H9 (cell line): ENCODE results near the gene MAPKAP1. TPM values are rescaled to one million over a fixed set of nuclear protein-coding genes. Genes with fewer than 3 reads are reported as not detected.

Experiments
- DNase-seq: peaks from one replicate; pipeline ENCODE4 v3.0.0-alpha.2; 2017
- H2AFZ ChIP-seq: one replicate; pipeline ENCODE4 v1.6.1; 2013; ENCODE audit warnings: mild to moderate bottlenecking, low read length, control low read depth, moderate library complexity
- H2AK5ac ChIP-seq: 2 replicates; pipeline ENCODE4 v1.6.1; 2013; ENCODE audit warnings: low read length, control low read depth, mixed read lengths; ENCODE audit not compliant: insufficient read length
- H2BK120ac ChIP-seq: one replicate; pipeline ENCODE4 v1.6.1; 2013; ENCODE audit warnings: low read depth, mild to moderate bottlenecking, low read length, control low read depth, inconsistent platforms; ENCODE audit not compliant: poor library complexity, severe bottlenecking
- H2BK12ac ChIP-seq: 2 replicates; pipeline ENCODE4 v1.6.1; 2013; ENCODE audit warnings: low read length, control low read depth, mixed read lengths, low read depth; ENCODE audit not compliant: insufficient read length
- H2BK15ac ChIP-seq: 2 replicates; pipeline ENCODE4 v1.6.1; 2013; ENCODE audit warnings: low read depth, low read length, control low read depth
- H2BK20ac ChIP-seq: one replicate; pipeline ENCODE4 v1.6.1; 2013; ENCODE audit warnings: low read depth, mild to moderate bottlenecking, low read length, control low read depth, inconsistent platforms; ENCODE audit not compliant: poor library complexity, severe bottlenecking
- H2BK5ac ChIP-seq: 2 replicates; pipeline ENCODE4 v1.6.1; 2013; ENCODE audit warnings: low read length, control low read depth, mixed read lengths; ENCODE audit not compliant: insufficient read length
- H3K14ac ChIP-seq: 2 replicates; pipeline ENCODE4 v1.6.1; 2013; ENCODE audit warnings: low read length, control low read depth; ENCODE audit not compliant: insufficient read depth
- H3K18ac ChIP-seq: 2 replicates; pipeline ENCODE4 v1.6.1; 2013; ENCODE audit warnings: low read depth, mild to moderate bottlenecking, mixed read lengths, low read length, control low read depth; ENCODE audit not compliant: insufficient read length
- H3K23ac ChIP-seq: 2 replicates; pipeline ENCODE4 v1.6.1; 2013; ENCODE audit warnings: low read length, control low read depth, mixed read lengths, low read depth; ENCODE audit not compliant: insufficient read length
- H3K23me2 ChIP-seq: 2 replicates; pipeline ENCODE4 v1.6.1; 2013; ENCODE audit warnings: low read depth, mild to moderate bottlenecking, mixed read lengths, low read length, control low read depth; ENCODE audit not compliant: insufficient read length, poor library complexity, severe bottlenecking
- H3K27ac ChIP-seq: 2 replicates; pipeline ENCODE4 v1.5.1; 2013; ENCODE audit warnings: low read length, control low read depth, mixed read lengths, low read depth; ENCODE audit not compliant: insufficient read length
- H3K27me3 ChIP-seq: 2 replicates; pipeline ENCODE4 v1.6.1; 2013; ENCODE audit warnings: low read length, control low read depth, inconsistent platforms; ENCODE audit not compliant: insufficient read depth
- H3K4ac ChIP-seq: 2 replicates; pipeline ENCODE4 v1.6.1; 2013; ENCODE audit warnings: low read depth, mild to moderate bottlenecking, control low read depth, inconsistent platforms, low read length, moderate library complexity
- H3K4me1 ChIP-seq: 2 replicates; pipeline ENCODE4 v1.6.1; 2013; ENCODE audit warnings: low read length, control low read depth, inconsistent platforms; ENCODE audit not compliant: insufficient read depth
- H3K4me2 ChIP-seq: 2 replicates; pipeline ENCODE4 v1.6.1; 2013; ENCODE audit warnings: low read length, control low read depth, mixed read lengths; ENCODE audit not compliant: insufficient read length, insufficient read depth
- H3K56ac ChIP-seq: 2 replicates; pipeline ENCODE4 v1.6.1; 2013; ENCODE audit warnings: low read depth, mild to moderate bottlenecking, mixed read lengths, low read length, control low read depth; ENCODE audit not compliant: insufficient read length
- H3K79me1 ChIP-seq: 2 replicates; pipeline ENCODE4 v1.6.1; 2013; ENCODE audit warnings: low read depth, mild to moderate bottlenecking, moderate library complexity, low read length, control low read depth, inconsistent platforms; ENCODE audit not compliant: insufficient read depth, poor library complexity, severe bottlenecking
- H3K79me2 ChIP-seq: 2 replicates; pipeline ENCODE4 v1.6.1; 2013; ENCODE audit warnings: low read length, control low read depth, inconsistent platforms; ENCODE audit not compliant: insufficient read depth
- H3K9ac ChIP-seq: 2 replicates; pipeline ENCODE4 v1.6.1; 2013; ENCODE audit warnings: low read length, control low read depth, mixed read lengths; ENCODE audit not compliant: insufficient read length; ENCODE audit errors: extremely low read depth
- H3K9me3 ChIP-seq: one replicate; pipeline ENCODE4 v1.6.1; 2013; ENCODE audit warnings: low read depth, low read length, inconsistent platforms; ENCODE audit not compliant: control insufficient read depth
- H3T11ph ChIP-seq: one replicate; pipeline ENCODE4 v1.6.1; 2013; ENCODE audit warnings: mild to moderate bottlenecking, low read length, control low read depth, inconsistent platforms
- H4K20me1 ChIP-seq: one replicate; pipeline ENCODE4 v1.6.1; 2013; ENCODE audit not compliant: control insufficient read depth, insufficient read length, insufficient read depth
- H4K5ac ChIP-seq: 2 replicates; pipeline ENCODE4 v1.6.1; 2013; ENCODE audit warnings: low read depth, mild to moderate bottlenecking, mixed read lengths, low read length, control low read depth; ENCODE audit not compliant: insufficient read length
- H4K8ac ChIP-seq: replicated peaks from 2 replicates; pipeline ENCODE4 v1.6.1; 2013; ENCODE audit warnings: low read length, control low read depth, mixed read lengths, low read depth; ENCODE audit not compliant: insufficient read length
- H4K91ac ChIP-seq: 2 replicates; pipeline ENCODE4 v1.6.1; 2013; ENCODE audit warnings: low read depth, mild to moderate bottlenecking, moderate library complexity, mixed read lengths, low read length, control low read depth; ENCODE audit not compliant: insufficient read length
- H3K27ac Mint-ChIP-seq, 3 experiments: 2 replicates in 2 of 3; 3 replicates in 1 of 3; pipeline ENCODE4 v1.8.0; 2020 to 2021; ENCODE audit warnings: mixed read lengths in 3 of 3, mild to moderate bottlenecking in 1 of 3, moderate library complexity in 1 of 3
- H3K27me3 Mint-ChIP-seq: 2 replicates; pipeline ENCODE4 v1.8.0; 2021; ENCODE audit warnings: low read depth, mild to moderate bottlenecking, moderate library complexity, mixed read lengths
- H3K36me3 Mint-ChIP-seq, 3 experiments: 2 replicates in 2 of 3; 3 replicates in 1 of 3; pipeline ENCODE4 v1.8.0; 2020 to 2021; ENCODE audit warnings: low read depth in 3 of 3, mixed read lengths in 3 of 3; ENCODE audit not compliant: insufficient read depth in 1 of 3
- H3K4me1 Mint-ChIP-seq, 2 experiments: 2 replicates each; pipeline ENCODE4 v1.8.0; 2020; ENCODE audit warnings: mixed read lengths in 2 of 2
- H3K4me3 Mint-ChIP-seq, 2 experiments: 2 replicates in 1 of 2; 3 replicates in 1 of 2; pipeline ENCODE4 v1.8.0; 2020 to 2021; ENCODE audit warnings: mild to moderate bottlenecking in 2 of 2, mixed read lengths in 2 of 2, moderate library complexity in 1 of 2
- H3K9me3 Mint-ChIP-seq, 2 experiments: 2 replicates in 1 of 2; 3 replicates in 1 of 2; pipeline ENCODE4 v1.8.0; 2020; ENCODE audit warnings: mild to moderate bottlenecking in 2 of 2, mixed read lengths in 2 of 2, moderate library complexity in 1 of 2
- CTCF ChIP-seq: fragments of 200-600 bp; sonication (generic); conservative IDR thresholded peaks from 3 replicates; pipeline ENCODE4 v1.8.0; 2021; ENCODE audit warnings: antibody characterized with exemption, mild to moderate bottlenecking
- WGBS: extraction: QIAGEN DNeasy Blood & Tissue Kit; methylation state at CpG from one replicate; pipeline ENCODE4 v1.1.7; 2013; ENCODE audit warnings: missing lambda C conversion rate, low lambda C conversion rate, mixed read lengths; ENCODE audit not compliant: insufficient read length; ENCODE audit errors: extremely low coverage; 5-methylcytosine and 5-hydroxymethylcytosine counted together
- total RNA-seq: library from RNA; stranded (reverse); gene quantifications from 2 replicates; pipeline ENCODE4 v1.2.1, GENCODE V29; 2021

The MAPKAP1 gene
- total RNA-seq, 1 experiment from 2014 or later, result 97.0 TPM

- no peaks in the 10 kb centered on the region for H3K79me1 ChIP-seq
- Mint-ChIP-seq H3K36me3 (no peaks in the 10 kb centered on the region), H3K27me3 (no peaks in the 10 kb centered on the region), H3K27ac (no peak overlapping the region; a peak in 1 of 7 replicates), H3K9me3 (no peaks in the 10 kb centered on the region), H3K4me3 (no peak overlapping the region), H3K4me1 (peaks cover 31 to 38% of the 10 kb centered on the region in 2 experiments)
- H3K27me3 ChIP-seq, result no peaks in the 10 kb centered on the region
- no peak overlapping the region for H4K5ac ChIP-seq
- no peak overlapping the region for H3K18ac ChIP-seq
- no peak overlapping the region for H3K4me2 ChIP-seq
- DNase-seq, result no peak
- H3K4ac ChIP-seq, result no peak overlapping the region
- H3K23ac ChIP-seq, result no peak overlapping the region
- no peak overlapping the region for H2BK5ac ChIP-seq
- H3K23me2 ChIP-seq, result no peaks in the 10 kb centered on the region
- peaks cover 17% of the 10 kb centered on the region for H3K4me1 ChIP-seq
- no peak overlapping the region for H2BK120ac ChIP-seq
- H3K79me2 ChIP-seq, result no peaks in the 10 kb centered on the region
- WGBS, result no CpG with 5 or more reads among the region's 12 CpGs
- no peaks in the 10 kb centered on the region for H3K9me3 ChIP-seq
- no peak overlapping the region for H2BK15ac ChIP-seq
- H3K14ac ChIP-seq, result no peak overlapping the region
- no peak overlapping the region for H4K91ac ChIP-seq
- no peaks in the 10 kb centered on the region for H4K20me1 ChIP-seq
- no peak overlapping the region for H2AFZ ChIP-seq
- no peak overlapping the region for H3K27ac ChIP-seq
- H2BK20ac ChIP-seq, result no peak overlapping the region
- no peak overlapping the region for H2BK12ac ChIP-seq
- no peak overlapping the region for H2AK5ac ChIP-seq
- H4K8ac ChIP-seq, result no peak overlapping the region
- H3T11ph ChIP-seq, result no peak overlapping the region
- no peak overlapping the region for H3K9ac ChIP-seq
- no peak for TF ChIP-seq CTCF
- H3K56ac ChIP-seq, result no peak overlapping the region
Observed at GRCh38 chr9:125493881-125494652, 212.9 kb downstream of the MAPKAP1 start.
